Stimulated activated CD4-positive, alpha-beta T cell treated with anti-CD3 and anti-CD28 coated beads, Interleukin-4, amount 100 ng/mL, for 48 hours (primary cell): ENCODE results near the gene RSKR.
"Not testable (repeated sequence)": the region's sequence is repeated elsewhere in the genome, so short reads cannot be mapped to it uniquely, and the experiment has no call there.

Experiments
- DNase-seq, 2 donors: peaks; one replicate each; pipeline ENCODE4 v3.0.0-alpha.2; 2020; ENCODE audit warnings: low read depth in 2 of 2

Gene RSKR

DNA sequence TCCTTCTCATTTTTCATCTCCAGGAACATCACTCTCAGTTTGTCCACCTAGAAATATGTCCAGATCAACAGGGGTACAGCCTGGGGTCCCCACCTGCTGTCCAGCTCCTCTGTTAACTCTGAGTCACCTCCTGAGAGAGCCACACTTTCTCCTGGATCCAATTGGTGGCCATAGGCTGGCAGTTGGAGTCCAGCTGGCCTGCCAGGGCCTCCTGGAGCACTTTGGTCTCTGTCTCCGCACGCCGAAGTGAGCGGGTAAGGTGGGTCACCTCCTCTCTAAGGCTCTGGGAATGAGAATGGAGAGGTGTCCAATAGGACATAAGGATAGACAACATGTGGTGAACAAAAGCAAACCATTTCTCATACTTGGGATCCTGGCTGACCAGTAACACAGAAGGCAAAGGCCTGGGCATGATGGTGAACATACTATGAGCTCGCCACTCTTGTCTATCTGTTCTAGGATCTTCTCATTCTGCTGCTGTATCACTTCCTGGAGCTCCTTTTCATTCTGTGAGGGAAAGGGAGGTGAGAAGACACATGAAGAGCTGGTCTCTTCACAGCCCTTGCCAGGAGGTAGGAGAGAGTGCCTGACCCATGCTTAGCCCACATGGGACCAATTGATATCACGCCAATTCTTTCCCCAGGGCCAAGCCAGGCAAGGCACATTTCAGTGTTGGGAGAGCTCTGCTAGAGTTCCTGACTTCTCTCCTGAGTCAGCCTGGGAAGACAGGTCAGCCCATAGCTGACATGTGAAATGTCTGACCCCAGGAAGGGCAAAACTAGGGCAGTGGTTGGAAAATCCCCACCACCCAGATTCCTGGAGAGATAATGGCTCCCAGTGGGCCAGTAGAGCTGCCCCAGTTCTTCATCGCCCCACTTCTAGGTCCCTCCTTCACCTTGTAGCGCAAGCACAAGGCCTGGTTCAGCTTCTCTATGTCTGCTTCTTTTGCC, 35.5 kb downstream of the RSKR start:
- no peak for DNase-seq

GRCh38 chr17:28577466-28577824, 36.5 kb downstream of the RSKR start:
- no peak for DNase-seq

DNA sequence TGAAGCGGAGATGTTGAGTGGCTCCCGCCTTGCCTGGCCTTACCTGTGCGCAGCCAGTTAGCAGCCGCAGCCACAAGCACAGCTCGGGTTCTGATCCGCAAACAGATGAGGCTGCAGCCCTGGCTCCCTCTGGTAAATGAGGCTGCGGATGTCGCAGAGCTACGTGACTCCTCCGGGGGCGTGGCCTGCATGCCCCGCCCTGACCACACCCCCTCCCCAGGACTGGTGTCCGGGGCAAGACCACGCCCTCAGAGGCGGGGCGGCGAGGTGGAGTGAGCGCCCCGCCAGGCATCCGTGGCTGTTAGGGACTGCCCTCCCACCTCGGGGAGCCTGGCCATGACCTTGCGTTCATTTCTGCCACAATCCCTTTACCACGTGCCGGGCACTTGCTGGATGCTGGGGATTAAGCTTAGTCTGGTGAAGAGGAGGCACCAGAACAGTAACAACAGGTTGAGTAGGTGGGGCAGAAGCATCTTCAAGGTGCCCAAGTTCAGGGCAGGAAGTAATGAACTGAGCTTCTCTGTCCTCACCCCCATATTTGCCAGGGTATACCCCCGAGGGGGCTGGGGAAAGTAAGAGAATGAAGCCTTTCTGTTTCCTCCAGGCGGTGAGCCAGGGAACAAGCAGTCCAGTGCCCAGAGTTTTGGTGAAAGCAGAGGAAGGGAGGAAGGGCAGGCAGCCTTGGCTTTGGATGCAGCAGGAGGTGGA, 37.1 kb downstream of the RSKR start, which contains the start of gene ALDOC:
Gene ALDOC (minus strand): TSS at position 138 of the 708 bp plus-strand sequence. CDS start 1,363 bp downstream, outside the sequence.
- peak; percentile 97 to 98 for DNase-seq

GRCh38 chr17:28576016-28576415, 38.0 kb downstream of the RSKR start:
- DNase-seq = not testable (repeated sequence)

GRCh38 chr17:28575126-28575795, 38.7 kb downstream of the RSKR start:
- no peak for DNase-seq

- no peak for DNase-seq
These were observed 39.5 kb downstream of the RSKR start for GRCh38 chr17:28574526-28574925.

GRCh38 chr17:28573966-28574480, 40.0 kb downstream of the RSKR start:
- no peak for DNase-seq

GRCh38 chr17:28573521-28573920, 40.5 kb downstream of the RSKR start:
- no peak for DNase-seq

- no peak for DNase-seq
These were observed 41.0 kb downstream of the RSKR start for GRCh38 chr17:28573040-28573380.

GRCh38 chr17:28572259-28573039, 41.5 kb downstream of the RSKR start:
- no peak for DNase-seq

- DNase-seq = peak; percentile 91 to 92
These were observed 42.4 kb downstream of the RSKR start, which contains the start of gene PIGS for GRCh38 chr17:28571361-28572122. PIGS (minus strand) TSS chr17:28571524; CDS start chr17:28571496, 28 bp downstream.

- DNase-seq = peak in 1 of 2 donors; percentile 36
These were observed 43.1 kb downstream of the RSKR start for GRCh38 chr17:28570716-28571360.

DNA sequence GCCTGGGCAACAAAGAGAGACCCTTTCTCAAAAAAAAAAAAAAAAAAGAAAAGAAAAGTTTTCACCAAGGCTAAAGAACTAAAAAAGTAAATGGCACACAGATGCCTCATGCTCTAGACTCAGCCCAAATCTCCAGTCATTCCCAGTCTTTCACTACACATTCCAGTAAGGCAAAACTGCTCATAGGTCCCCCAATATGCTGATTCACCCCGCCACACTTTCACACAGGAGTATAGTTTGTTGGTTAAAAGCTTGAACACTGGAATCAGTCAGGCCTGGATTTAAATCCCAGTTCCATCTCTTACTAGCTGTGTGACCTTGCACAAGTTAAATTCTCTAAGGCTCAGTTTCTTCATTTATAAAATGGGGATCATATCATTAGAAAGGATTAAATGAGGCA, 44.5 kb downstream of the RSKR start:
- DNase-seq = no peak

GRCh38 chr17:28567604-28568003, 46.4 kb downstream of the RSKR start:
- DNase-seq = no peak

GRCh38 chr17:28563475-28563874, 50.5 kb downstream of the RSKR start:
- no peak for DNase-seq
